RPMI7951 (cell line): ENCODE results near the gene MPHOSPH9. TPM values are rescaled to one million over a fixed set of nuclear protein-coding genes. Genes with fewer than 3 reads are reported as not detected.

ENCODE experiments used
- DNase-seq: peaks from one replicate; pipeline ENCODE4 v3.0.0-alpha.2; 2012; ENCODE audit warnings: low read depth
- total RNA-seq: library from RNA; depleted of rRNA; stranded (reverse); fragments of >200 nt; shearing (Covaris generic); gene quantifications from 2 replicates; pipeline ENCODE4 v1.2.3, GENCODE V29; 2014; rRNA removed

Gene MPHOSPH9, protein sequence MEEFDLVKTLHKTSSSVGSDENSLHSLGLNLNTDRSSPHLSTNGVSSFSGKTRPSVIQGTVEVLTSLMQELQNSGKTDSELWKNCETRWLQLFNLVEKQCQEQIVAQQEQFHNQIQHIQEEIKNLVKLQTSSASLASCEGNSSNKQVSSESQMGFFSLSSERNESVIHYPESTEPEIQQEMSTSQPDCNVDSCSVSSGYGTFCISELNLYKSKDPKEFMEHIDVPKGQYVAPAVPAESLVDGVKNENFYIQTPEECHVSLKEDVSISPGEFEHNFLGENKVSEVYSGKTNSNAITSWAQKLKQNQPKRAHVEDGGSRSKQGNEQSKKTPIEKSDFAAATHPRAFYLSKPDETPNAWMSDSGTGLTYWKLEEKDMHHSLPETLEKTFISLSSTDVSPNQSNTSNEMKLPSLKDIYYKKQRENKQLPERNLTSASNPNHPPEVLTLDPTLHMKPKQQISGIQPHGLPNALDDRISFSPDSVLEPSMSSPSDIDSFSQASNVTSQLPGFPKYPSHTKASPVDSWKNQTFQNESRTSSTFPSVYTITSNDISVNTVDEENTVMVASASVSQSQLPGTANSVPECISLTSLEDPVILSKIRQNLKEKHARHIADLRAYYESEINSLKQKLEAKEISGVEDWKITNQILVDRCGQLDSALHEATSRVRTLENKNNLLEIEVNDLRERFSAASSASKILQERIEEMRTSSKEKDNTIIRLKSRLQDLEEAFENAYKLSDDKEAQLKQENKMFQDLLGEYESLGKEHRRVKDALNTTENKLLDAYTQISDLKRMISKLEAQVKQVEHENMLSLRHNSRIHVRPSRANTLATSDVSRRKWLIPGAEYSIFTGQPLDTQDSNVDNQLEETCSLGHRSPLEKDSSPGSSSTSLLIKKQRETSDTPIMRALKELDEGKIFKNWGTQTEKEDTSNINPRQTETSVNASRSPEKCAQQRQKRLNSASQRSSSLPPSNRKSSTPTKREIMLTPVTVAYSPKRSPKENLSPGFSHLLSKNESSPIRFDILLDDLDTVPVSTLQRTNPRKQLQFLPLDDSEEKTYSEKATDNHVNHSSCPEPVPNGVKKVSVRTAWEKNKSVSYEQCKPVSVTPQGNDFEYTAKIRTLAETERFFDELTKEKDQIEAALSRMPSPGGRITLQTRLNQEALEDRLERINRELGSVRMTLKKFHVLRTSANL
- total RNA-seq: 62.4 and 66.7 TPM in 2 replicates

DNA sequence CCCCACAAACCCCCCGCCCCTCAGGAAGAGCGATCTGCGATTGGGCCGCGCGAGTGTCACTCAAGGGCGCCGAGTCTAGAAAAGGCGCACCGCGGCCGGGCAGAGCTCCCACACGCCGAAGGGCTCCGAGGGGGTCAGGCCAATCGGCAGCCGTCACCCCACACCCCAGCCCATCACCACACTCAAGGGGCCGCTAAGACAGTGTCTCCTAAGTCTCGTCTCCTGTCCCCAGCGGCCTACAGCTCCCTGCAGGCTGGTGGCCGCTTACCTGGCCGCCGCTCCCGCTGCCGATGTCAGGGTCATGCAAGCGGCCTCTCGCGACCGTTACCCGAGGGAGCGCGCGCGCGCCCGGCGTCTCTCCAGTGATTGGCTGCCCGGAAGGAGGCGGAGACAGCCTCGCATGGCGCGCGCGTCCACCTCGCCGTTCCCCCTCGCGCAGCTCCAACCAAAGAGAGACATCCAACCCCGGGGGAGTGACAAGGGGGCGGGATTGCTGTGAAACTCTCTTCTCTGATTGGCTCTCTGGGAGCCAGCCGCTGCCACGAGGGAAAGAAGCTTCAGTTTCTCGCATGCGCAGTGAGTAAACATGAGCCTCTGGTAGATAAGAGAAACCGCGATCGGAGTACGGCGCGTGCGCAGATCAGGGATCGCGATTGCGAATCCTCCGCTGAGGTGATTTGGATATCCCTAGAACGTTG lies at the start of gene MPHOSPH9, which contains the start of gene MTRFR:
Gene MPHOSPH9, minus strand, starts transcription at position 335 of the 698 bp plus-strand sequence. CDS start 2,777 bp downstream, outside the sequence.
Gene MTRFR, plus strand, starts transcription at position 630 of the 698 bp plus-strand sequence. CDS start 20,239 bp downstream, outside the sequence.
- DNase-seq: peak; percentile 98

DNA sequence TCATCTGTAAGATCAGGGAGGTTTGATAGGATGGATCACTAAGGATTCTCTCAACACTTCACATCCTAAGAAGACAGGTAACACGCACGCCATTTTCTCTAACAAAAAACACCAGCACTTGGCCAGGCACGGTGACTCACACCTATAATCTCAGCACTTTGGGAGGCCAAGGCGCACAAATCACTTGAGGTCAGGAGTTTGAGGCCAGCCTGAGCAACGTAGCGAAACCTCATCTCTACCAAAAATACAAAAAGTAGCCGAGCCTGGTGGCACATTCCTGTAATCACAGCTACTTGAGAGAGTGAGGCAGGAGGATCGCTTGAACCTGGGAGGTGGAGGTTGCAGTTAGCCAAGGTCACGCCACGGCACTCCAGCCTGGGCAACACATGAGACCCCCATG lies 49.2 kb upstream of the MPHOSPH9 start:
- no peak for DNase-seq

DNA sequence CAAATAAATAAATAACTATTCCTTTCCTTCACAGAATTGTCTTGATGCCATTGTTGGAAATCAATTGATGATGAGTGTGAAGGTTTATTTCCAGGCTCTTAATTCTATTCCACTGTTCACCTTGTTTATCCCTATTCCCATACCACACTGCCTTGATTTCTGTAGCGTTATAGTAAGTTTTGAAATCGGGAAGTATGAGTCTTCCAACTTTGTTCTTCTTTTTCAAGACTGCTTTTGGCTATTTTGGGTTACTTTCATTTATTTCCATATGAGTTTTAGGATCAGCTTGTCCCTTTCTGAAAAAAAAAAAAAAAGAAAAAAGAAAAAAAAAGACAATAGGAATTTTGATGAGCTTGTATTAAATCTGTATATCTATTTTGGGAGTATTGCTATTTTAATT lies 48.0 kb upstream of the MPHOSPH9 start:
- DNase-seq: no peak

DNA sequence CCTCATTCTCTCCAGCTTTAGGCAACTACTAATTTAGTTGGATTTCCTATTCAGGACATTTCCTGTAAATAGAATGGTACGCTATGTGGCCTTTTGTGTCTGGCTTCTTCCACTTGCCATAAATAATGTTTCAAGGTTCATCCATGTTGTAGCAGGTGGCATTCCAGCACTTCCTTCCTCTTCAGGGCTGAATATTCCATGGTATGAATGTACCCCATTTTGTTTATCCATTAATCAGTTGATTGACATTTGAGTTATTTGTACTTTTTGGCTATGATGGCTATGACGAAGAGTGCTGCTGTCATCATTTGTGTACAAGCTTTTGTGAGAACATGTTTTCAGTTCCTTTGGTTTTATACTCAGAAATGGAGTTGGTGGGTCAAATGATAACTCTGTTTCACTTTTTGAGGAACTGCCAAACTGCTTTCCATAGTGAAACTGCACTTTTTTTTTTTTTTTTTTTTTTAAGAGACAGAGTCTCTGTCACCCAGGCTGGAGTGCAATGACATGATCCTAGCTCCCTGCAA lies 45.2 kb upstream of the MPHOSPH9 start:
- no peak for DNase-seq

DNA sequence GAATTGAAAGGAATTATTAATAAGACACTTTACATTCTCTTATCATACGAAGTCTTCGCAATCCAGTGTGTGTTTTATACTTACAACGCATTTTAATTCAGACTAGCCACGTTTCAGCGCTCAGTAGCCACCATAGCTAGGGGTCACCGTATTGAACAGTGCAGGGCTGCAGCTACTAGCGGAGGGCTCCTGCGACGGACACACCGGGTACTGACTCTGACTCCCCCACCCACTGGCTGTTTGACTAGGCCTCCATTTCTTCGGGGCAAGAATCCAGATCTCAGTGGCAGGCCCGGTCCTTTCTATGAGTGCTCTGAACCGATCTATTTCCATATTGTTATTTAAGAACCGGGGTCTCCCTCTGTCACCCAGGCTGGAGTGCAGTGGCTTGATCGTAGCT lies 40.2 kb upstream of the MPHOSPH9 start:
- no peak for DNase-seq

DNA sequence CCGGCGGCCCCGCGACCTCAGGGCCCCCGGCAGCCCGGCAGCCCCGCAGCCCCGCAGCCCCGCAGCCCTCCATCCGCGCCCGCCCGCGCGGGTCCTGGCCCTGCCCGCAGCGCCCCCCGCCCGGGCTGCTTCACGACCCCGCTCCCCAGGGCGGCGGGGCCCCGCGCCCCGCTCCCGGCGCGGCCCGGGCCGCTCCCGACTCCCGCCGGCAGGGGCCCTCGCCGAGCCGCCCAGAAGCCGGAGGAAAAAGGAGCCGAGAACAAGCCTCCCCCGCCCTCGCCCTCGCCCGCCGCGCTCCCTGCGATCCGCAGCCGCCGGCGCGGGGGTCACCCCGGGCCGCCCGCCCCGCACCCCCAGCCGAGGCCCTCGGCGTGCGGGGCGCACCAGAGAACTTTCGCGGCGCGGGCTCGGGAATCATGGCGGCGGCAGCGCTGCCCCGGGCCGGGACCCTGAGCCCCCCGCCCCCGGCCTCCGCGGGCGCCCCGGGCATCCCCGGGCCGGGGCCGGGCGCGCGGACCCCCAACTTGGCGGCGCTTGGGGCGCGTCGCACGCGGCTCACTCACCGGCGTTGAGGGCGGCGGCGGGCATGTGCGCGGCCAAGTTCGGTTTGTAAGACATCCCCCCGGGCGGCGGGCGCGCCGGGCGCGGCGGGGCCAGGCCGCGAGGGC lies 38.2 kb upstream of the MPHOSPH9 start:
- DNase-seq: peak; percentile 52

DNA sequence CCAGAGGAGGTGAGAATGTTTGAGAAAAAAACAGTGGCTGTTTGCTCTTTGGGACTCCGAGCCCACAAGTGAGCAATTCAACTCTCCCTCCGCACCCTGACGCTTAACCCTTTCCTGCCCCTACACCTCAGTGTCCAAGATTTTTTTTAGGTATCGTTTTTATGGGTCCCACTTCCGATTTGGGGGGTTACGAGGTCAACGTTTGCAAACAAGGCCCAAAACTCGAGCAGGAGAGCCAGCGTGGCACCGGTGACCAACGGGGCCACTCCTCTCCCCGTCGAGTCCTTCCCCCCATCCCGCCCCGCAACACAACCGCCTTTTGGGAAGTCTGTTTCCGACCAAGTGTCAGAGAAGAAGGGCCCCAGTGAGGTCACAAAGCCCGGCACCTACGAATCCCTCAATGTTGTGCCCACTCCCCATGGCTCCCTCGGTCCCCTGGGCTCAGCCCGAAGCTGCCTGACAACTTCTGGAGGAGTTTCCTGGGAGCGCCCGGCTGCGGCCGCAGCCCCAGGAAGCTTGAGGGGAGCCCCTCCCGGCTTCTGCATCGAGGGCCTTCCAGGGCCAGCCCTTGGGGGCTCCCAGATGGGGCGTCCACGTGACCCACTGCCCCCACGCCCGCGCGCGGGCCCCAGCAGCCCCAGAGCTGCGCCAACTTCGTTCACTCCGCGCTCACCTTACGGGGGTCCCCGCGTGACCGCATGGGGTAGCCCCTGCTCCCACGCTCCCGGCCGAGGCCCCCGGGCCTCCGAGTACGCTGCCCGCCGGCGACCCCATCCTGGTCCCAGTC lies 37.5 kb upstream of the MPHOSPH9 start:
- peak; percentile 25 for DNase-seq

DNA sequence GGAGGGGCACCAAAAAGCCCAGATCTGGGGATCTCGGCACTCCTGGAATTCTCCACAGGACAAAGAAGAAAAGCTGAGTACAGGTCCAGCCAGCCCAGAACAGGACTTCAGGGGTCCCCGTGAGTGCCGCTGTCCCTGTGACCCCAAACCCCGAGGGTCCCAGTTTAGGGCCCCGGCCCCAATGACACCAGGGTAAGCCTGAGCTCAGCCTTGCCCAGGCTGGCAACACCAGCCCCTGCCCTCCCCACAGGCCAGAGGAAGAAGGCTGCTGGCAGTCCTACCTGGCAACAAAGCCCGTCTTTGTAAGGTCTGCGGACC lies 36.9 kb upstream of the MPHOSPH9 start:
- no peak for DNase-seq

DNA sequence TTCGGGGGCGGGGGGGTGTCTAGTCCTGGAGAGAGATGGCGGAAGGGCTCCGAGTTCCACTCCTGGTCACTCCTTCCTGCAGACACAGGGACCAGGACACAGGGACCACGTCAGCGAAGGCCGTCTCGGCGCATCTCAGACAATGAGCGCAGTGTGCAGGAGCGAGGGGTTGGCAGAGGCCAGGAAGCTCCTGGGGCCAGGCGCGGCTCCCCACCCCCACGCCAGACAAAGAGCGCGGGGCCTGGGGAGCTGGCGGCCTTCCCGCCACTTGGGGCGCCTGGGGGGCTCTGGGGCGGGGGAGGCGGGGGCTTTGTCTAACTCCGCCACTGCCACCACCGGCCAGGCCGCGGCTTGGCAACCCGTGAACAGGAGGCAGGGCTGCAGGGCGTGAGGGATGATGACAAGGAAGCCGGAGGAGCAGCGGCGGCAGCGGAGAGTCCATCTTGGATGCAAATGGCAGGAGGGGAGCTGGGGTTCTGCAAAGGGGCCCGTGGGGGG lies 36.5 kb upstream of the MPHOSPH9 start:
- DNase-seq: peak; percentile 80

DNA sequence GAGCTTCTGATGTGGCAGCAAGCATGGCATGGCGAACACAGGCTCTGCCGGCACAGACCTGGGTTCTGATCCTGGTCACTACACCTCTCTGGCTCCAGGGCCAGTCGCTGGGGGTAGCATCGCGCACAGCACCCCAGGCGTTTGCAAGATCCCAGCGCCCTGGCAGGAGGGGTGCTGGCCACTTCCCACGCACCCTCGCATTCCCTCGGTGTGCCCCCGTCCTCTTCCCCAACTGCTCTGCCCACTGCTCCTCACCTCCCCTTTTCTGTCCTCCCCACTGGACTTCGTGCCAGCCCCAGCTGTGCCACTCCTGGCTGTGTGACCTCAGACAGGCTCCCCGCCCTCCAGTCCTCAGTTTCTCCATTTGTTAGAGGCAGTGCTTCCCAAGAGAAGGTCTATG lies 35.9 kb upstream of the MPHOSPH9 start:
- no peak for DNase-seq

DNA sequence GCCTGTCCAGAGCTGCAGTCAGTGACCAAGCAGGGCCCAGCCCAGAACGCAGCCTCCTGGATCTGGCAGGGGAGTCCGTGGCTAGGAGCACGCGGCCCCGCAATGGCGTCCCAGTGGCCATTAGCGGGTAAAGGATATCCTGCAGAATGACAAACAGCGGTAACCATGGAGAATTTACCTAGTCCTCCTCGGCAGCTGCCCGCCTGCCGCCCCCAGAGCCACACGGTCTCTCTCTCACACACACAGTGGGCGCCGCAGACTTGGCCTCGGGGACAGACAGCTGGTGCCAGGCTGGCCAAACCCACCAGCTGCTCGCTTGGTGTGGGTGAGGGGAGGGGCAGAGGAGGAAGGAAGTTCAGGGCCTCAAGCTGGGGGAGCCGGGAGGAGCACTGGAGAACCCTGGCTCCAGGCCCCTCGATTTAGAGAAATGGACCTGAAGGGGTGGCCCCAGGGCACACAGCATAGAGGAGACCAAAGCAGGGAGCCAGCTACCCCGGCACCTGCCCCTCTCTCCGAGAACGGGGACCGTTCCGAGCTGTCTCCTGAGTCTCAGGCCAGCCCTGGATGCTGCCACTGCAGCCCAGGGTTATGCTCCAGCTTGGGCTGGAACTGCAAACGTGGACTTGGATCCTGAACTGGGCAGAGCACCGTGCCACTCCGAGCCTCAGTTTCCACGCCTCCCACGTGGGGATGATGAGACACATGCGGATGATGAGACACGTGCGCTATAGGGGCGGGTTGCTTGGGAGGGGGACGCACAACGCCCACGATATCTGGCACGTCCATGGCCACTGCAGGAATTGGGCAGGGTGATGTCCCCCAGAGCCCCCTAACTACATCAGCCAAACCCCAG lies 35.3 kb upstream of the MPHOSPH9 start:
- peak; percentile 67 for DNase-seq

DNA sequence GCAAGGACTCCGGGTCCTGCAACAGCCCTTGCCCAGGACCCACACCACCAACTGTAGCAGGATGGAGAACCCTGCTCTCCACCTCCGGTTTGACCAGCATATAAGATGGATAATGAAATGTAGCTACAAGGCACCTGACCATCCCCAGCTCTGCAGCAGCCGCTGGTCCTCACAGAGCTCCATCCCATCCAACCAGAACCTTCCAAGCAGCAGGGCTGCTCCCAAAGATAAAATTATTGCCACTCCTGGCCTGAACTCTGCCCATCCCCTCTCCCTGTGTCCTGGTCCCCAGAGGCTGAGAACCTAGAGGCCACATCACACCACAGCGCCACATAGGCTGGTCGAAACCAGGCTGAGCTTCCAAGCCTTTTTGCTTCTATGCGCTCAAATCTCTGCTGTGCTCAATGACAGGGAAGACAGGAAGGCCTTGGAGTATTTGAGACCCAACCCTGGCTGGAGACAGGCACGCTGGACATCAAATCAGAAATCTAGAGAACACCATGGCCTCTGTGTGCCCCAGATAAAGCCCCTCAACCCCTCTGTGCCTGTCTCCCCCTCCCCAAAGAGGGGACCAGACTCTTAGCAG lies 34.5 kb upstream of the MPHOSPH9 start:
- DNase-seq: no peak

DNA sequence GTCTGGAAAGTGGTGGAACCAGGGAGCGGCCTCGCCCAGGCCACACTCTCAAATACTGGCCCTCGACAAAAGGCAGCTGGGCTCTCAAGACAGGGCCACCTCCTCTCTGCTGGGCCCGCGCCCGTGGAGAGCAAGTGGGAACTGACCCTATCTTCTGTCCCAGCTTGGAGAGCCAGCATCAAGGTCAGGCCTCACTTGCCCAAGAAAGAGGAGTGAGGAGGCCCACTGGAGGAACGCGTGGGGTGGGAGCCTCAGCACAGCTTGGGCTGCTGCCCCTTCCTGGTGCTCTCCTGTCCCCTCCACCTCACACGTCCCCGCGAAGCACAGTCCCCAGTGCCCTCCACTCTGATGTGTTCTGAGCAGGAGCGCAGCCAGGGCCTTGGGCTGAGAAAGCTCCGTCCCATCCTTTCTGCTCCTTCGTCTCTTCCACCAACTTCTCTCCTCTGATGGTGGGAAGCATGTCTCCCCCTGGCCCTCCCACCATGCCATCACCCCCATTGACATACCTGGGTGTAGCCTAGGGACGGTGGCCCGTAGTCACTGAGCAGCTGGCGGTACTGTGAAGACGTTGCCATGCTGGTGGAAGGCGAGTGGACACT lies 33.8 kb upstream of the MPHOSPH9 start:
- no peak for DNase-seq

DNA sequence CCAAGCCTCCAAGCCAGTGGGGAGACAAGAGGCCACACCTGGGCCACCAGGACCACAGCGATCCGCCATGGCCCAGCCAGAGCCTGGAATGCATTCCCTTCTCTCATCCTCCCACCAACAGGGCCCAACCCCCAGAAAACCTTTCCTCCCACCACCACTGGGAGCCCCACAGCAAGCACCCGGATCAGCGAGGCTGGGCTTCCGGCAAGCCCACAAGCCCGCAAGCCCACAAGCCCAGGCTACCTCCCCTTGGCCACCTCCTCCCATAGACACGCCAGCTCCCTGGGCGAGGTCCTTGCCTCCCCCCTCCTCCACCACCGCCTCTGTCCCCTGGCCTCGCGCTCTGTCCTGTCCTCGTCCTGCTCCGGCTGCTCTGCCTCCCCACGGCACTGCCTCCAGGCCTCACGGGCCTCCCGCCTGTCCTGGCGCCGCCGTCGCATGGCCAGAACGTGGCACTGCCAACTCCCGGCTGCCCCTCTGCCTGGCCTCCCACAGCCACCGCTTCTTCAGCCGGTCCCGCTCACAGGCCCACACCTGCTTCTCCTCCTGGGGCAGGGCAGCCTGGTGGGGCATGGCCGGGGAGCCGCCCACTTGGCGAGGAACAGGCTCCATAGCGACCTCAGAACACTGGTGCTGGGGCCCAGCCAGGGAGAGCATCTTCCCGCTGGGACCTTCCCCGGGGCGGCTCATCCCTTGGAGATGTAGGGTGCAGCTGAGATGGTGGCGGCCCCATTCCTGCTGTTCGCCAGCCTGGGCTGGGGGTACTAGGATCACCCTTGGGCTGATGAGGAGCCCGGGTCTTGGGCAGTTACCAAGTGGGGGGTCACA lies 33.1 kb upstream of the MPHOSPH9 start:
- no peak for DNase-seq

DNA sequence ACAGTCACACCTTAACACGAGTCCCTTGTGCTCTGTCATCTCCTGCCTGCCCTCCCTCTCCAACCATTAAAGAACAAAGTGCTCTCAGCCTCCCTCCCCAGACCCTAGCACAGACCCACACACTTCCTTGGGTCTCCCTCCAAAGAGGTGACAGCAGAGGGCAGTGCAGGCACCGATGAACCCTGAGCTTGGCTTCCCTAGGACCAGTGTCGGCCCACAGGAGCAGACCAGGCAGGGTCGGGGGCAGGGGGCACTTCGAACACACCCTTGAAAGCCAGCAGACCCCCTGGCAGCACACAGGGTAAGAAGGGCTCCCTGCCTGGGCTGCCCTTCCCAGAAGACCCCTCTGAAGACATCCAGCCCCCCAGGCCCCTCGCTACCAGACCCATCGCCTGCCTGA lies 31.7 kb upstream of the MPHOSPH9 start:
- DNase-seq: no peak

DNA sequence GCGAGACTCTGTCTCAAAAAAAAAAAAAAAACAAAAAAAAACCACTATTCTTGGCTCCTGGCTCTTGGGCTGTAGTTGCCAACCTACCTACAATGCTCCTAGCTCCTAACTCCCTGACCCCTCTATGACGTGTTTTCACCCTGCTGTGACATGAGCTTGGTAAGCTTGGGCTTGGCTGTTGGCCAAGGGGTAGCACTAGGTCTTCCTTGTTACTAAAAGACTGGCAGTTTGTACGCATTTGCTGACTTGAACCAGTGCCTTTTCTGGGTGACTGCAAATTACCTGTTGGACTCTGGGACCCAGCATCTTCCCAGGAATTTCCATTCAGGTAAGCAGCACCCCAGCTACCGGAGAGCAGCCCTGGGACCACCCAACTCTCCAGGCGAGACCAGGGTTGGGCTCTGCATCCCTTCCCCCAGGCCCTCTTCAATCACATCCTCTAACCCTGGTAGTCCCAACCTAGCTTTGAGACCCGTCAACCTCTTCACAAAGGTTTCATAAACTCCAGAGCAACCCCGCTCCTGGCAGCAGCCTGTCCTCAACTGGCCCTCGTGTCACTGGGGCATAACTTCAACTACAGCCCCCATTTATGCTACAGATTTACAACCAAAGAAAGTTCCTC lies 30.4 kb upstream of the MPHOSPH9 start:
- no peak for DNase-seq

DNA sequence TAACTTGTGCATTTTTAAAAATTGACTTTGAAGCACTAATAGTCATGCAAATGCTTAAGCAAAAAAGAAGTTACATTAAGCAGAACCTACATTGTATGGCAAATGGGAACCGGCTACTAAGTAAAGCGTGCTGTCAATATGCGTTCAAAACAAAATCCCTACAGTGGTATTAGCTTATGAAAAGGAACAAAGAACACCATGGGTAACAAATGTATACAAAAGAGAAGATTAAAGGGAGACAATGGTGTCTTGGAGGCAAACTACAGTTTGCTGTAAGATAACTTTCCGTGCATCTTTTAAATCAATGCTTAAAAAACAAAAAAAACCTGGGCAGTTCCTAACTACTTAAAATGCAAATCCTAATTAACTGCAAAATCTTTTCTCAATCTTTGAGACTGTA lies 28.3 kb upstream of the MPHOSPH9 start:
- no peak for DNase-seq
